Adrenal gland (tissue), 5 donors: ENCODE measurements around the gene XPOT.

Experiments
- CTCF ChIP-seq, 6 experiments: fragments of 450-650 bp in 4 of 6; fragments of 200-600 bp in 2 of 6; sonication (generic) in 1 of 6; IDR thresholded peaks; 1 replicate in 5 of 6; 2 replicates in 1 of 6; pipeline versions ENCODE4 v1.5.1 to v1.8.0; 2016 to 2021; ENCODE audit warnings: antibody characterized with exemption in 6 of 6, mild to moderate bottlenecking in 2 of 6, moderate library complexity in 1 of 6
- POLR2A ChIP-seq, 2 donors: fragments of 450-650 bp; IDR thresholded peaks; one replicate each; pipeline ENCODE4 v1.6.1; 2017; ENCODE audit warnings: antibody characterized with exemption in 2 of 2, mild to moderate bottlenecking in 2 of 2, moderate library complexity in 1 of 2
- donor health status: DM: no; HTN: no; CAD: no.

- TF ChIP-seq CTCF (IDR thresholded peaks at IDR 0.05) (no peak), POLR2A (IDR thresholded peaks at IDR 0.05) (no peak)
Measured at GRCh38 chr12:64411427-64411826, 7.2 kb downstream of the XPOT start.
